ENCODE data around the gene WDR6.

The WDR6 gene

GRCh38 chr3:48997714-48998637 is 9.2 kb upstream of the WDR6 start:
- no peak overlapping the region for H3K4me3 ChIP-seq (IDR thresholded peaks at IDR 0.05; ENCODE audit: insufficient read depth, low read depth, low read length)

GRCh38 chr3:48999085-48999858 is 7.9 kb upstream of the WDR6 start:
- TF ChIP-seq CTCF (conservative IDR thresholded peaks at IDR 0.05; ENCODE audit: low read depth, low read length): no peak
- Histone ChIP-seq H3K4me3 (IDR thresholded peaks at IDR 0.05; ENCODE audit: insufficient read depth, low read depth, low read length) (no peak overlapping the region), H3K9ac (no peak overlapping the region), H3K4me1 (ENCODE audit: low read depth, poor library complexity, severe bottlenecking) (peaks cover 25% of the 10 kb centered on the region), H4K20me1 (ENCODE audit: insufficient read depth) (no peaks in the 10 kb centered on the region), H2AFZ (ENCODE audit: low read depth) (no peak overlapping the region), H3K36me3 (ENCODE audit: insufficient read depth) (no peaks in the 10 kb centered on the region), H3K4me2 (peak overlapping the region; percentile 63; the same call in 1 of the 2 replicates), H3K79me2 (ENCODE audit: insufficient read depth, low read depth) (no peaks in the 10 kb centered on the region), H3K27ac (peak overlapping the region; percentile 42; the same call in 1 of the 2 replicates), H3K27me3 (ENCODE audit: insufficient read depth, low read depth) (no peaks in the 10 kb centered on the region)

More at GRCh38 chr3:48997714-48998637, 9.2 kb upstream of the WDR6 start:
- no peak for TF ChIP-seq CTCF (conservative IDR thresholded peaks at IDR 0.05; ENCODE audit: low read depth, low read length)
- H3K79me2 ChIP-seq (ENCODE audit: insufficient read depth, low read depth): no peaks in the 10 kb centered on the region
- H3K4me2 ChIP-seq: no peak overlapping the region
- no peak overlapping the region for H3K27ac ChIP-seq
- no peak overlapping the region for H3K9ac ChIP-seq
- no peak overlapping the region for H2AFZ ChIP-seq (ENCODE audit: low read depth)
- peaks cover 25% of the 10 kb centered on the region for H3K4me1 ChIP-seq (ENCODE audit: low read depth, poor library complexity, severe bottlenecking)
- no peaks in the 10 kb centered on the region for H4K20me1 ChIP-seq (ENCODE audit: insufficient read depth)
- H3K27me3 ChIP-seq (ENCODE audit: insufficient read depth, low read depth): no peaks in the 10 kb centered on the region
- H3K36me3 ChIP-seq (ENCODE audit: insufficient read depth): no peaks in the 10 kb centered on the region

- H3K4me3 ChIP-seq (IDR thresholded peaks at IDR 0.05; ENCODE audit: insufficient read depth, low read depth, low read length): no peak overlapping the region
- no peaks in the 10 kb centered on the region for H3K27me3 ChIP-seq (ENCODE audit: insufficient read depth, low read depth)
- no peaks in the 10 kb centered on the region for H4K20me1 ChIP-seq (ENCODE audit: insufficient read depth)
- TF ChIP-seq CTCF (conservative IDR thresholded peaks at IDR 0.05; ENCODE audit: low read depth, low read length): no peak
- H3K36me3 ChIP-seq (ENCODE audit: insufficient read depth): no peaks in the 10 kb centered on the region
- H2AFZ ChIP-seq (ENCODE audit: low read depth): no peak overlapping the region
- no peaks in the 10 kb centered on the region for H3K79me2 ChIP-seq (ENCODE audit: insufficient read depth, low read depth)
- peaks cover 30% of the 10 kb centered on the region for H3K4me1 ChIP-seq (ENCODE audit: low read depth, poor library complexity, severe bottlenecking)
- H3K27ac ChIP-seq: no peak overlapping the region
- no peak overlapping the region for H3K9ac ChIP-seq
- H3K4me2 ChIP-seq: no peak overlapping the region
Observed at GRCh38 chr3:49001155-49001554, 6.0 kb upstream of the WDR6 start.

- Histone ChIP-seq H3K4me2 (no peak overlapping the region), H2AFZ (ENCODE audit: low read depth) (no peak overlapping the region)
Observed at GRCh38 chr3:49004352-49005302, 2.6 kb upstream of the WDR6 start.

More at GRCh38 chr3:49004352-49005302, 2.6 kb upstream of the WDR6 start:
- no peak overlapping the region for H3K9ac ChIP-seq
- no peak for TF ChIP-seq CTCF (conservative IDR thresholded peaks at IDR 0.05; ENCODE audit: low read depth, low read length)
- peaks cover 23% of the 10 kb centered on the region for H3K4me1 ChIP-seq (ENCODE audit: low read depth, poor library complexity, severe bottlenecking)
- H3K4me3 ChIP-seq (IDR thresholded peaks at IDR 0.05; ENCODE audit: insufficient read depth, low read depth, low read length): no peak overlapping the region
- peaks cover 14% of the 10 kb centered on the region for H3K79me2 ChIP-seq (ENCODE audit: insufficient read depth, low read depth)
- no peaks in the 10 kb centered on the region for H4K20me1 ChIP-seq (ENCODE audit: insufficient read depth)
- no peaks in the 10 kb centered on the region for H3K36me3 ChIP-seq (ENCODE audit: insufficient read depth)
- H3K27me3 ChIP-seq (ENCODE audit: insufficient read depth, low read depth): no peaks in the 10 kb centered on the region
- H3K27ac ChIP-seq: no peak overlapping the region
